Mucosa of descending colon (tissue), 3 donors: ENCODE measurements around the gene SNCB. TPM values are rescaled to one million over a fixed set of nuclear protein-coding genes. Genes with fewer than 3 reads are reported as not detected.
A peak's percentile ranks its signal among the peaks of the same experiment; 100 is the strongest.

Source experiments
- ATAC-seq: fragments of 200-7000 bp; cut with Tn5 transposase; one replicate; pipeline ENCODE4 v1.9.1; 2020; ENCODE audit warnings: mild to moderate bottlenecking, moderate library complexity
- DNase-seq, 3 donors: peaks; one replicate each; pipeline ENCODE4 v3.0.0-alpha.2; 2020
- H3K36me3 ChIP-seq: fragments of 200-600 bp; one replicate; pipeline ENCODE4 v1.8.0; 2021; ENCODE audit warnings: low read depth, mild to moderate bottlenecking
- H3K4me1 ChIP-seq: fragments of 200-600 bp; one replicate; pipeline ENCODE4 v1.8.0; 2021; ENCODE audit warnings: low read depth, mild to moderate bottlenecking
- H3K4me3 ChIP-seq: fragments of 200-600 bp; one replicate; pipeline ENCODE4 v1.8.0; 2021; ENCODE audit warnings: mild to moderate bottlenecking
- H3K9me3 ChIP-seq: fragments of 200-600 bp; one replicate; pipeline ENCODE4 v1.8.0; 2021; ENCODE audit warnings: mild to moderate bottlenecking
- intact Hi-C, 2 donors: fragments of 100-400 bp; cut with DNase I in 1 of 2; cut with micrococcal nuclease in 1 of 2; formaldehyde crosslinking; loops; one replicate each; pipeline versions ENCODE4 v1.11.0 to v1.11.1; 2022; cut with DNase I, micrococcal nuclease
- long read RNA-seq, 2 donors: library from polyadenylated mRNA; unstranded; transcript quantifications; one replicate each; pipeline ENCODE4 v2.0.0, GENCODE V29; 2019 to 2021
- total RNA-seq, 3 donors: library from RNA; stranded (reverse); fragmentation: NEBNext Ultra II Directional in 2 of 3; extraction: Animal tissue kit (Norgen Biotek cat#: 25700) in 2 of 3; gene quantifications; one replicate each; pipeline versions ENCODE4 v1.2.1 to v1.2.4, GENCODE V29; 2021 to 2023
- TF ChIP-seq, protein P1 (sequence below): fragments of 200-600 bp; IDR thresholded peaks from one replicate; pipeline ENCODE4 v1.8.0; 2022; ENCODE audit warnings: antibody characterized with exemption, mild to moderate bottlenecking
- donor health status: DM: no; HTN: no; CAD: no; lungs with moderate emphysema.
- donor health status: DM: no; HTN: no; CAD: no.
- donor health status: DM: no; HTN: yes; CAD: no.

Gene SNCB
- under 1 TPM in 1 of 3 donors, not detected in 2; 0.89 TPM for total RNA-seq
- long read RNA-seq, donor 1, partial matches to known transcripts, result 0 of 2 reads
- long read RNA-seq, donor 1, other reads (novel, unspliced or antisense), result 0 of 2 reads
- long read RNA-seq, donor 2, result 0 reads

DNA sequence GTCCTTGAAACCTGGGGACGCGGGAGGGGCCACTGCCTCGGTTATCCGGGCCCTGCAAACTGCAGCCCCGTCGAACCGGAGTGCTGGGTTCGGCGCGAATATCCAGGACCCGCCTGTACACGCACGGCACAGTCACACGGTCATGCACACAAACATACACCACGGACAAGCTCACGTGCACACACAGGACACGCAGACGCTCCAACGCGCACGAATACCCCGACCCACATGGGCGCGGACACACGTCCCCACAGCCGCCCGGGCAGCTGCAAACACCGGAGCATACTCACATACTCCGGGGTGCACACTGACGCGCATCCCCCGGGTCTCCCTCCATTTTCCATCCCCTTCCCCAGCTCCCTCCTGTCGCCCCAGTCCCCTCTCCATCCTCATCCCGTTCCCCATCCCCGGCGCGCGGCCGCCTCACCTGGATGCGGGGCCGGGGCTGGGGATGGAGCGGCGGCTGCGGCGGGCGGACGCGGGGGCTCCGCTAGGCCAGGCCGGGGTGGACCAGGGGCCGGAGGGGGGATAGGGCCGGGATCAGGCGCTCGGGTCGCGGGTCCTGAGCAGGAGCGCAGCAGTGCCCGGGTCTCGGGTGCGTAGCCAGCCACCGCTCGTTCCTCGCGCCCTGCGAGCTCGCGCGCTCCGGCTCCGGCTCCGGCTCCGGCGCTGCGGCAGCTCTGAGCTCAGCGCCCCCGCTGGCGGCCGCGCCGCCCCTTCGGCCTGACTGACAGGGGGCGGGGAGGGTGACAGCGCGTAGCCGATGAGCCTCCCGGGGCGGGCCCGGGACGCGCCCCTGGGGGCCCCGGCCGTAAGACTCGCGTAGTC is at the start of gene SNCB, which contains the start of gene EIF4E1B:
Gene SNCB (minus strand): TSS at position 682 of the 828 bp plus-strand sequence. CDS start 880 bp downstream, outside the sequence.
Gene EIF4E1B (plus strand): TSS at position 823 of the 828 bp plus-strand sequence. CDS start 12,113 bp downstream, outside the sequence.
- H3K4me3 ChIP-seq, result no peak within 1 kb of the TSS
- H3K4me1 ChIP-seq, result peaks cover 12% of the 10 kb centered on the region
- TF ChIP-seq, protein P1, sequence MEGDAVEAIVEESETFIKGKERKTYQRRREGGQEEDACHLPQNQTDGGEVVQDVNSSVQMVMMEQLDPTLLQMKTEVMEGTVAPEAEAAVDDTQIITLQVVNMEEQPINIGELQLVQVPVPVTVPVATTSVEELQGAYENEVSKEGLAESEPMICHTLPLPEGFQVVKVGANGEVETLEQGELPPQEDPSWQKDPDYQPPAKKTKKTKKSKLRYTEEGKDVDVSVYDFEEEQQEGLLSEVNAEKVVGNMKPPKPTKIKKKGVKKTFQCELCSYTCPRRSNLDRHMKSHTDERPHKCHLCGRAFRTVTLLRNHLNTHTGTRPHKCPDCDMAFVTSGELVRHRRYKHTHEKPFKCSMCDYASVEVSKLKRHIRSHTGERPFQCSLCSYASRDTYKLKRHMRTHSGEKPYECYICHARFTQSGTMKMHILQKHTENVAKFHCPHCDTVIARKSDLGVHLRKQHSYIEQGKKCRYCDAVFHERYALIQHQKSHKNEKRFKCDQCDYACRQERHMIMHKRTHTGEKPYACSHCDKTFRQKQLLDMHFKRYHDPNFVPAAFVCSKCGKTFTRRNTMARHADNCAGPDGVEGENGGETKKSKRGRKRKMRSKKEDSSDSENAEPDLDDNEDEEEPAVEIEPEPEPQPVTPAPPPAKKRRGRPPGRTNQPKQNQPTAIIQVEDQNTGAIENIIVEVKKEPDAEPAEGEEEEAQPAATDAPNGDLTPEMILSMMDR, result no peak
- H3K9me3 ChIP-seq, result no peaks in the 10 kb centered on the region
- no peaks in the 10 kb centered on the region for H3K36me3 ChIP-seq
- intact Hi-C loops, result no loop called here
- peak; percentile 57 for ATAC-seq
- DNase-seq, result no peak

DNA sequence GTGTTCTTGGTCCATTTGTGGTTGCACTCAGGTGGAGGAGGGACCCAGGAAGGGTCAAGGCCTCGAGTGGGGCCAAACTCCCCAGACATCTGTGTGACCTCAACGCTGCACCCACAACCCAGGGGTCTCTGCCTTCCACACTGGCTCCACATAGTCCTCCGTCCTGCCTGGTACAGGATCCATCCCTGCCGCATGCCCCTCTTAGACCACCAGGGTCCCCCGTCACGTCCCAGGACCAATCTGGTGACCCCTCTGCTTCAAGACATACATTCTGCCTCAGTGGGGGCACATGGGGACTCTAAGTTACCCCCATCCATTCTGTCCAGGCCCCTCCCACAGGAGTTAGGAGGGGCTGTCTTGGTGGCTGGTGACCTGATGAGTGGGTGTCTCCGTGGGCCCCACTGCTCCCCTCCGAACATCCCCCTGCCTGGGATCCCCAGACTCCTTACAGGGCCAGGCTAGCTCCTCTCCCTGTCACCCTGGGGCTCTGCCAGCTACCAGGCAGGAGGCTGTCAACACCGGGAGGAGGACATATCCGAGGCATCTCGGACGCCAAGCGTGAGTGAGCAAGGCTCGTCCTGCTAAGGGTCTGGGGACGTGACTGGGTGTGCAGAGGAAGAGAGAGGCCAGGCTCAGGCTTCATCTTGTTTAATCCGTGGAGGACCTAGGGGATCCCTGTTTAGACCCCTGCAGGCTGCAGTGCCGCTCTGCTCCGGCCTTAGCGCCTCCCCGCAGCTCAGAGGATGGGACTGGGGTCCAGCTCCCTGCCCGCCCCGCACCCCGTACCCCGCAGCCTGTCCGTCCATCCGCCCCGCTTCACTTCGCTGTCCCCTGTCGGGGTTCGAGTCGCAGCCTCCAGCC is 49.3 kb upstream of the SNCB start:
- H3K36me3 ChIP-seq, result no peaks in the 10 kb centered on the region
- TF ChIP-seq, protein P1, result no peak
- no peaks in the 10 kb centered on the region for H3K4me1 ChIP-seq
- no peaks in the 10 kb centered on the region for H3K9me3 ChIP-seq
- DNase-seq (no peak), ATAC-seq (no peak)
- intact Hi-C loops, result no loop called here
- no peak overlapping the region for H3K4me3 ChIP-seq

DNA sequence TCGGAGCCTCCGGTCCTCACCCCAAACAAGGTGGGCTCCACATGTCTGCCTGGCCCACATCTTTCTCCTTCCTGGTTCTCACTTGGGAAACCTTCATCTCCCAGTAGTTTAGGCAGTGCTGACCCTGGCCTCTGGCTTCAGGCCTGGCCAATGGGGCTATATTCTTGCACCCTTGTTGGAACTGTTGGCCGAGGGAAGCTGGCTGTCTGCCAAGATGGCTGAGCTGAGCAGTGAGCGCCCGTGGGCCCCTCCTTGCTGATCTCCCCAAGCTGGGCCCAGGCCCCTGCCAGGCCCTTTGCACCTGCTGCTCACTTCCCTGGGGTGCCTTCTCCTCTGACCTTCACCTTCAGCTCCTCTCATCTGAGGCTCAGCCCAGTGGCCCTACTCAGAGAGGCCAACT is 48.2 kb upstream of the SNCB start:
- DNase-seq (no peak), ATAC-seq (no peak)
- intact Hi-C loops, result no loop called here
- Histone ChIP-seq H3K9me3 (no peaks in the 10 kb centered on the region), H3K36me3 (no peaks in the 10 kb centered on the region), H3K4me3 (no peak overlapping the region), H3K4me1 (no peaks in the 10 kb centered on the region)
- TF ChIP-seq, protein P1, result no peak

DNA sequence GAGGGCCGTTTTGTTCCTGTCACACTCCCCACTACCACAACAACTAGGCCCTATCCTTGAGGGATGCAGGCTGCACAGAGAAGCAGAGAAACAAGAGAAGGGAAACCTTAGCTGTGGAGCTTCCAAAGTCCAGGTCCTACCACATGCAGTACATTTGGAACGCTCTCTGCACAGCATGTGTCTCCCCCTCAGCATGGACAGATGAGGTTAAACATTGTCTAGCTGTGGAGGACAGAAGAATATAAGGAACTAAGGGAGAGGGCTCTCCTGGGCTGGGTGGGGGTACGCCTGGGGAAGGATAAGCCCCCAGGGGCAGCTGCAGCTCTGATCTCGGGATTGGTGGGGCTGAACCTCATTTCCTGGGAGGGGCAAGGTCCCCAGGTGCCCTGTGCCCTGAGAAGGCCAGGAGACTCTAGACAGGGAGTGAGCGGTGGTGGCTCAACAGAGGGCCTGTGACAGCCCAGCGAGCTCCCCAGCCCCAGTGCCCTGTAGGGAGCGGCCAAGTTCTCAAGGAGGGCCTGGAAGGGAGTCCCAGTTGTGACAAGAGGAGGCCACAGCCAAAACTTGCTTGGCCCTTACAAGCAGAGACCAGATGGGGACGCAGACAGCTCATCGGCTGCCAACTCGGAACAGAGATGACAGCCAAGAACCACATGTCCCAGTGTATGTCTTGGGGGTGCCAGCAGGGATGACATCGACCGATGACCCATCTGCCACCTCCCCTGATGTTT is 47.0 kb upstream of the SNCB start:
- ATAC-seq, result no peak

More for the DNA sequence above, 47.0 kb upstream of the SNCB start:
- Histone ChIP-seq H3K9me3 (no peaks in the 10 kb centered on the region), H3K4me1 (no peaks in the 10 kb centered on the region), H3K36me3 (no peaks in the 10 kb centered on the region), H3K4me3 (no peak overlapping the region)
- intact Hi-C loops, result no loop called here
- no peak for DNase-seq
- TF ChIP-seq, protein P1, result no peak
